DMS 273 (cell line): ENCODE data around the gene DNAJC17.

Experiments used
- DNase-seq: peaks from one replicate; lab custom pipeline; 2025; ENCODE audit not compliant: unreplicated experiment; lab: John Stamatoyannopoulos, UW

The DNAJC17 gene

GRCh38 chr15:40746916-40747418 lies 60.3 kb downstream of the DNAJC17 start:
- no peak for DNase-seq

DNA sequence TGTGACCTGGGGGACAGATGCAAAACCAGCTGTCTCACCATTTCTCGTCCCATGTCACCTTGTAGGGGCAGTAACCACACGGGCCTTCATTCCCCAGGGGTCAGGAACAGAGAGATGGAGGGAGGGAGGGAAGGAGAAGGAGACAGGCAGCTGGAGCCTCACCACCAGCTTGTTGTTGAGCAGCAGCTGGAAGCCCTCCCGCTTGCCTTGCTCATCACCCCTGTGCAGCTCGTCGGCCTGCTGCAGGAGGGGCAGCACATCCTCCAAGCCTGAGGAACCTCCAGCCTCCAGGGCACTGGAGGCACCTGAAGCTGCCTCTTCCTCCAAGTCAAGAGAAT lies 62.5 kb downstream of the DNAJC17 start:
- no peak for DNase-seq

DNA sequence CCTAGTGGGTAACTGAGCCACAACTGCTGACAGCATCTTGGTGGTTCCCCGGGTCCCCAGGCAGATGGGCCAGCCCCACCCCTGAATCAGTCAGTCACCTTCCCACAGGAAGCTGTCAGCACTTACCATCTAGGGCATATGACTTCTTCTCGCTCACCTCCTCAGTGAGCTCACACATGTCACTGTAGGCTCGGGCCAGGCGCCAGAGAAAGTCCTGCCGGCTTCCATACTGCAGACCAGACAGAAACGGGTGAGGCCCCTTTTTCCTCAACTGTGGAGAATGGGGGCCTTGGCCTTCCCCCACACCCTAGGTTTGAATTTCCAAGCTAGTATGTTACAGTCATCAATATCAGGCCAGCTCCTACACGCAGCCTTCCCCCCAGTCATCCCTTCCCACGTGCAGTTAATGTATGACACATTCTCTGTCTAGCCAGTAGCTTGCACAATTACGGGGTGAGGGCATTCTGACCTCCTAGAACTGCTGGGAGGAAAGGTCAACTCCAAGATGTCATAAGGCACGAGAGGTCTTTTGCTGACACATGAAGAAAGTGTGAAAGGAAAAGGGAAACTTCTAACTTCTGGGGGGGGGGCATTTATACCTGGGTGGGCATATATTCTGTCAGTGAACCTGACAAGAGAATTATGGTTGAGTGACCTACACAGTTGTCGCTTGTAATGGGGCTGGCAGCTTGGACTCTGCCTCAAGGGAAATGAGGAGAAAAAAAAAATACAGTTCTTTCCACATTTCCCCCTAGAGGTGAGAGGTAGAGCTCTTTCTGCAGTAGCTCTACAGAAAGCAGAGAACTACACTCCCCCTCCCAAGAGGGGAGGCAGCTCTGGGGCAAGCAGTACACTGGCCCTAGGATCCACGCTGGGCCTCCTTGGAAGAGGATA lies 63.1 kb downstream of the DNAJC17 start:
- DNase-seq = peak; percentile 22

DNA sequence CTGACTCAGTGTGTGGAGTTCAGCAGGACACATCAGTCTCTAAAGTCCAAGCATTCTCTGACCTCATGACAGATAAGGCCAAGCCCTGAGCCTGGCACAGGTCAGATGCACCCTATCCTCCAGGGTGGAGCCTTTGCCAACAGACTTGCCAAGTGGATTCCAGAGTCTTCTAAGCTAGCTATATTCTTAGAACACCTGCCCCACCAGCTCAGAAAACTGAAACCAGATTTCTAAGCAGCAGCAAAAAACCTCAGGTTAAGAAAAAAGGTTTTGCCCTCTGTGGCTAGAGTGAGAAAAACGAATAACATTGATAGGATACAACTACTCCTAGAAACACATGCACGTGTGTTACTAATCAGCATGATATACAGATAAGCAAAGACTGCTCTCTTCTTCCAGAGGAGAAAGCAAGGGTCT lies 63.8 kb downstream of the DNAJC17 start:
- no peak for DNase-seq

DNA sequence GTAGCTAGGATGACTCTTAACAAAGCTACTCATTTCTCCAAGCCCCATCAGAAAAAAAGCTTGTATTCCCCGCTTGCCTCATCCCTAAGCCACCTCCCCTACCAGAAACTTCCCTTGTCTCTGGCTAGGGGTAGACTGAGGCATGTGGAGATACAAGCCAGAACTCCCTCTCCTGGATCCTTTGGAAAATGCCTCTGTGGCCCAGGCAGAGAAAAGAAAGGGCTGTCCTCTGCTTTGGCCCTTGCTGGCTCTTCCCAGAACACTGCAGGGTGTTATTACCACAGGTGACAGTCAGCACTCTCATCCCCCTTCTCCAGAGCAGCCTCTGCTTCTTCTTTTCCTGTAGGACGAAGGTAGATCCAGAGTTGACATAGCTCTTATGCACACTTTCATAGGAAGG lies 67.4 kb downstream of the DNAJC17 start:
- no peak for DNase-seq

- no peak for DNase-seq
These were observed 68.2 kb downstream of the DNAJC17 start for GRCh38 chr15:40739047-40739446.

- DNase-seq = no peak
These were observed 70.2 kb downstream of the DNAJC17 start for GRCh38 chr15:40737048-40737447.

GRCh38 chr15:40736575-40736974 lies 70.7 kb downstream of the DNAJC17 start:
- DNase-seq = no peak

DNA sequence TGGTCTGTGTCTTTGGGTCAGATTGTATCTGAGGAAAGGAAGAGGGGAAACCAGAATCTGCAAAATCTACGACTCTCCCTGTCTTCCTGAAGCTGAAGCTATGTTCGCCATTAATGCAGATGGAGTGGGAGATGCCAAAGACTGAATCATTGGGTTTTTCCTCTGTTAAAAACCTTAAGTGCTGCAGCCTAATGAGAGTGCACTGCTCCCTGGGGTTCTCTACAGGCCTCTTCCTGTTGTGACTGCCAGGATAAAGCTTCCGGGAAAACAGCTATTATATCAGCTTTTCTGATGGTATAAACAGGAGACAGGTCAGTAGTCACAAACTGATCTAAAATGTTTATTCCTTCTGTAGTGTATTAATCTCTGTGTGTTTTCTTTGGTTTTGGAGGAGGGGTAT lies 76.2 kb downstream of the DNAJC17 start:
- DNase-seq = no peak

DNA sequence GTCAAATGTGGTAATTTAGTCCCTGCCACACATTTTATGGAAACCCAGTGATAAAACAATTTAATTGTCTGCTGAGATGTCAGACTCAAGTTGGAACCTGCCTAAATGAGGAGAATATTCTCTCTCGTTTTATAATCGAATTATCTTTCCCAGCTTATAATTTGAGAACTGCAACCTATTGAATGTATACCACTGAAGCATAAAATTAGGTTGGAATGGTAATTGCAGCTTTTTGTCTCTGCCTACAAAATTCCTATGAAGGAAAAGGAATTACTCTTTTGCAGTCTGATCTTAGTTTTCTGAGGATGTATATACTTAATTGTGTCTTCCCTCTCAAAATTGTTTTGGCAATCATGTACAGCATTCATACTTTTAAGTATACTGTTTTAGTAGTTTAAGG lies 83.4 kb downstream of the DNAJC17 start:
- no peak for DNase-seq

DNA sequence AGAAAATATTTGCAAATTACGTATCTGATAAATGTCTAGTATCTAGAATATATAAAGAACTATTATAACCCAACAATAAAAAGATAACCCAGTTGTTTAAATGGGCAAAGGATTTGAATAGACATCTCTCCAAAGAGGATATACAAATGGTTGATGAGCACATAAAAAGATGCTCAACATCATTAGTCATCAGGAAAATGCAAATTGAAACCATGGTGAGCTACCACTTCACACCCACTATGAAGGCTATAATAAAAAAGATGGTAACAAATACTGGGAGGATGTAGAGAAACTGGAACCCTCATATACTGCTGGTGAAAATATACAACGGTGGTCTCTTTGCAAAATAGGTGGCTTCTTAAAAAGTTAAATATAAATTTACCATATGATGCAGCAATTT lies 84.3 kb downstream of the DNAJC17 start:
- DNase-seq = no peak

GRCh38 chr15:40722354-40722753 lies 84.9 kb downstream of the DNAJC17 start:
- no peak for DNase-seq

- DNase-seq = no peak
These were observed 85.6 kb downstream of the DNAJC17 start for GRCh38 chr15:40721701-40722100.

DNA sequence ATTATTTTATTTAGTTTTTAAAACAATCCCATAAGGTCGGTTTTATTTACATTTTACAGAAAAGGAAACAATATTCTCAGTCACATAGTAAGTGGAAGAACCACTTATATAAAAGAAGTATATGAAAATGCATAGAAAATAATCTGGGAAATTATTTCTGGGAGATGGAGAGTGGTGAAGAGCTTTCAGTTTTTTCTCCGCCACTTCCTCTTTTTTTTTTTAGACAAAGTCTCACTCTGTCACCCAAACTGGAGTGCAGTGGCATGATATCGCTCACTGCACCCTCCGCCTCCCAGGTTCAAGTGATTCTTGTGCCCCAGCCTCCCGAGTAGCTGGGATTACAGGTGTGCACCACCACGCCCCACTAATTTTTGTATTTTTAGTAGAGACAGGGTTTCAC lies 91.1 kb downstream of the DNAJC17 start:
- DNase-seq = no peak
